BLaER1 (cell line): ENCODE measurements around the gene TEK.

Source experiments
- H3K27ac ChIP-seq: shearing (Covaris generic); formaldehyde crosslinking; 2 replicates; pipeline ENCODE4 v1.8.1; 2022
- H3K27me3 ChIP-seq: shearing (Covaris generic); formaldehyde crosslinking; 2 replicates; pipeline ENCODE4 v1.8.1; 2022
- H3K36me3 ChIP-seq: shearing (Covaris generic); formaldehyde crosslinking; 2 replicates; pipeline ENCODE4 v1.8.1; 2022
- H3K4me1 ChIP-seq: shearing (Covaris generic); formaldehyde crosslinking; 2 replicates; pipeline ENCODE4 v1.8.1; 2022
- H3K4me2 ChIP-seq: shearing (Covaris generic); formaldehyde crosslinking; 2 replicates; pipeline ENCODE4 v1.8.1; 2022
- H3K4me3 ChIP-seq: shearing (Covaris generic); formaldehyde crosslinking; 2 replicates; pipeline ENCODE4 v1.8.1; 2022
- H3K9ac ChIP-seq: shearing (Covaris generic); formaldehyde crosslinking; 2 replicates; pipeline ENCODE4 v1.8.1; 2022
- H3K9me3 ChIP-seq: shearing (Covaris generic); formaldehyde crosslinking; 2 replicates; pipeline ENCODE4 v1.8.1; 2022
- H4K20me1 ChIP-seq: shearing (Covaris generic); formaldehyde crosslinking; 2 replicates; pipeline ENCODE4 v1.8.1; 2022
- Cebpa-rat ChIP-seq: shearing (Covaris generic); IDR thresholded peaks from 2 replicates; pipeline ENCODE4 v1.8.1; 2022

The TEK gene

DNA sequence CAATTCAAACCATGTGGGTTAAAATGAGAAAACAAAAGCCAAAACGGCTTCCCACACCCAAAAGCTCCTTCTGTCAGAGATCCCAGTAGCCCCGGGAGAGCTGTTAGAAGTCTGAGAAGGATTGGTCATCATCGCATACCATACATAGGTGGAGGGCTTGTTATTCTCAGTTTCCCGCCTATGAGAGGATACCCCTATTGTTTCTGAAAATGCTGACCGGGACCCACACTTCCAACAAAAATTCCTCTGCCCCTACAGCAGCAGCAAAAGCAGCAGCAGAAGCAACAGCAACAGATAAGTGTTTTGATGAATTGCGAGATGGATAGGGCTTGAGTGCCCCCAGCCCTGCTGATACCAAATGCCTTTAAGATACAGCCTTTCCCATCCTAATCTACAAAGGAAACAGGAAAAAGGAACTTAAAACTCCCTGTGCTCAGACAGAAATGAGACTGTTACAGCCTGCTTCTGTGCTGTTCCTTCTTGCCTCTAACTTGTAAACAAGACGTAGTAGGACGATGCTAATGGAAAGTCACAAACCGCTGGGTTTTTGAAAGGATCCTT lies at the start of gene TEK:
TEK (plus strand) TSS at position 245 of the 561 bp plus-strand sequence. CDS start 366 bp downstream, outside the sequence.
- H3K27ac ChIP-seq, result no peak within 1 kb of the TSS
- no peaks in the 10 kb centered on the region for H4K20me1 ChIP-seq
- no peaks in the 10 kb centered on the region for H3K27me3 ChIP-seq
- H3K36me3 ChIP-seq, result no peaks in the 10 kb centered on the region
- TF ChIP-seq Cebpa-rat, result no peak
- no peaks in the 10 kb centered on the region for H3K9me3 ChIP-seq
- H3K4me3 ChIP-seq, result no peak within 1 kb of the TSS
- no peak within 1 kb of the TSS for H3K9ac ChIP-seq
- no peaks in the 10 kb centered on the region for H3K4me1 ChIP-seq
- no peak within 1 kb of the TSS for H3K4me2 ChIP-seq

DNA sequence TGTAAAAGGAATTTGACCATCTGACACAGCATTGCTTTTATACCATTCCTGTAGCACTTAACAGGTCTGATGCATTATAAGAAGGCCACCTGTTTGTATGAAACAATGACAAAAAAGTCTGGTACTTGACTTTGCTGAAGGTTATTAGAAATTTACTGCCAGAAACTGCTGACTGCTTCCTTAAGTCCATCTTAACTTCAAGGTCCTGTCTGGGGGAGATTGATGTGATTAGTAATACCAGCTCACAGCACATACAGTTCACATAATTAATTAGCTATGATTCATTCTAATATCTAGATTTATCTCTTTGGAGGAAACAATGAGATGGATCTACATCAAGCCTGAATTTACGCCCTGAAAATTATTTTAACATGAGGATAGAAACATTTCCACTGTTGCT lies 49.6 kb upstream of the TEK start:
- no peak overlapping the region for H3K4me2 ChIP-seq
- H3K36me3 ChIP-seq, result no peaks in the 10 kb centered on the region
- no peak for TF ChIP-seq Cebpa-rat
- H3K27me3 ChIP-seq, result no peaks in the 10 kb centered on the region
- H3K4me3 ChIP-seq, result no peak overlapping the region
- H3K4me1 ChIP-seq, result no peaks in the 10 kb centered on the region
- no peaks in the 10 kb centered on the region for H4K20me1 ChIP-seq
- no peak overlapping the region for H3K9ac ChIP-seq
- H3K27ac ChIP-seq, result no peak overlapping the region
- H3K9me3 ChIP-seq, result no peaks in the 10 kb centered on the region

DNA sequence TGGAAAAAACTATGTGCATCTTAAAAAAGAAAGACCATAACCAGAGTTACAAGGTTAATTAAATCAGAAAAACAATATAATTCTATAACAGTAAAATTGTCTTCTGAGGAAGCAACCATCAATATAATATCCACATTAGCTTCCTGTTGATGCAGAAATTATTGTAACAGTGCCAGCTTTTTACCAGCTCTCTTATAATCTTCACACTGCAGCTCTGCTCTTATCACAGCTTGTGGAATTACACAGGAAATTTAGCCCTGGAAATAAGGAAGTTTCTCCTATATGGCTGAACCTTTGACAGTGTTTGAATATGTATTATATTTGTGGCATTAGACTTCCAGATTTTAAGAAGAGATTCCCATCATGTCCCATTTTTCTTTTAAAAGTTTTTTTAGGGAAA lies 49.1 kb upstream of the TEK start:
- H4K20me1 ChIP-seq, result no peaks in the 10 kb centered on the region
- H3K9ac ChIP-seq, result no peak overlapping the region
- H3K4me3 ChIP-seq, result no peak overlapping the region
- no peak overlapping the region for H3K27ac ChIP-seq
- H3K4me2 ChIP-seq, result no peak overlapping the region
- H3K36me3 ChIP-seq, result no peaks in the 10 kb centered on the region
- no peaks in the 10 kb centered on the region for H3K27me3 ChIP-seq
- H3K4me1 ChIP-seq, result no peaks in the 10 kb centered on the region
- no peaks in the 10 kb centered on the region for H3K9me3 ChIP-seq
- TF ChIP-seq Cebpa-rat, result no peak

DNA sequence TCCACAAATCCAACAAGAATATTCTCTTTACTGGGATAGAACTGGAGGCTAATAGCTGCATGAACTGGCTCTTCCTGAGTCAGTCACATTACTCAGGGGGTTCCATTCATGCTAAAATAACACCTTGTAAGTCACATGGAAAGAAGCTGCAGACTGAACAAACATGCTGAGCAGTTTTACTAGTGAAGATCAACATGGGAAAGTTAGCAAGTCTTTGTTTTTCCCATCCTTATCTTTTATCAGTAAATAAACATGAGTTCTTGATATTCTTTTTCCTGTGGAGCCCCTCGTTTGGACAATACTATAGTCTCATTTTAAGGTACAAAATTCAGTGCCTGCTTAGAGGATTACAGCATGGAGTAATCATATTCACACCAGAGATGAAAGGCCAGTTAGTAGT lies 43.7 kb upstream of the TEK start:
- Histone ChIP-seq H3K9ac (no peak overlapping the region), H4K20me1 (no peaks in the 10 kb centered on the region), H3K9me3 (no peaks in the 10 kb centered on the region), H3K27me3 (no peaks in the 10 kb centered on the region), H3K27ac (no peak overlapping the region), H3K4me3 (no peak overlapping the region), H3K36me3 (no peaks in the 10 kb centered on the region), H3K4me2 (no peak overlapping the region), H3K4me1 (peaks cover 7% of the 10 kb centered on the region)
- TF ChIP-seq Cebpa-rat, result no peak

DNA sequence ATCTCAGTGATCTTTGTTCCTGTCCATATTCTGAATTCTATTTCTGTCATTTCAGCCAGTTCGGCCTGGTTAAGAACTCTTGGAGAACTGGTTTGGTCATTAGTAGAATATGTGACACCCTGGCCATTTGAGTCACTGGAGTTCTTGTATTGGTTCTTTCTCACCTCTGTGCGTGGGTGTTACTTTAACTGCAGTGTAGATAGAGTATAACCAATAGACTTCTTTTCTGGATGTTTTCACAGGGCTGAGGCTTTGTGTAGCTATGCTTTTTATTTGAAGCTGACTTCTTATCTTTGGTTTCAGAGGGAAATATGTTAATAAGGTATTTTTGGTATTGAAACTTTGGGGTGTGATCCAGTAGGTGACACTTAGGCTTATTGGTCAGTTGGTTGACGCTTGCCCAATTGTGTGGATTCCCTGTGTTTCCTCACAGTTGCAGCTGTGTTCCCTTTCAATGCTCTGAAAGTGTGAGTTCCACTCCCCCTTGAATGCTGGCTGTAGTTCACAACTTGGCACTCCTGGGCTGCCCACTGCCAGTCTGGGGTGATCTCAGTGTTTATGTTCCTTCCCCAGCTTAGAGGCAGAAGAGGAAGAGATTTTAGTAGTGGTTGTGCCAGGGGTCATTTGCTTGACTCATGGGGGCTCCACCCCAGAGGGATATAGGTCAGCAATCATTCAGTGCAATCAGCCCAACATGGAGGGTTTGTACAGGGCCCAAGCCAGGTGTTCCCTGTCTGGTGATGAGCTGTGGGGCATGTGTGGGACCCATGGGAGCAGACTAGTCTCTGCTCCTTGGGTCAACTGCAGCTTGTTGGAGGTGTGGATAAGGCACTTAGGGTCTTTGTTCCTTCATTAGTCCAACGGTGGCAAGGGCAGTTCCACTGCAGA lies 34.9 kb upstream of the TEK start:
- Histone ChIP-seq H3K4me3 (no peak overlapping the region), H3K27me3 (no peaks in the 10 kb centered on the region), H3K9ac (no peak overlapping the region), H3K36me3 (no peaks in the 10 kb centered on the region), H4K20me1 (no peaks in the 10 kb centered on the region), H3K27ac (no peak overlapping the region), H3K4me1 (no peaks in the 10 kb centered on the region), H3K9me3 (no peaks in the 10 kb centered on the region), H3K4me2 (no peak overlapping the region)
- no peak for TF ChIP-seq Cebpa-rat

DNA sequence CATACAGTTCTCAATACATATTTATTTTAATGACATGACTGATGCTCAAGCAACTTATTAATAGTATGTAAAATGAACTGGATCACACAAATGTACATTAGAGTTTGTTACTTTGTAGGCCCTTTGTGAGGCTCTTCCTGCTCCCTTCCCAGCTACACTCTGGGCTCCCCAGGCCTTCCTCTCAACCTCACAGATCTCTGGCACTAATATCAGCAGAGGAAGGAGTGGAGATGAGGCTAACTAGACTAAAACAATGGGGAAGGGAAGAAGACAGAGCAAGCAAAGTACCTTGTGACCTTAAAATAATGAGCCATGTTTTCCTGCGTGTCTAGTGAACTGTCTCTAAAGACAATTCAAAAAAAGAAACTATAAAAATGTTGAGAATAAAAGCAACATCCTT lies 30.3 kb upstream of the TEK start:
- no peaks in the 10 kb centered on the region for H3K36me3 ChIP-seq
- H4K20me1 ChIP-seq, result no peaks in the 10 kb centered on the region
- H3K9me3 ChIP-seq, result no peaks in the 10 kb centered on the region
- no peak for TF ChIP-seq Cebpa-rat
- no peak overlapping the region for H3K9ac ChIP-seq
- no peaks in the 10 kb centered on the region for H3K27me3 ChIP-seq
- H3K4me2 ChIP-seq, result no peak overlapping the region
- no peaks in the 10 kb centered on the region for H3K4me1 ChIP-seq
- H3K27ac ChIP-seq, result no peak overlapping the region
- no peak overlapping the region for H3K4me3 ChIP-seq

DNA sequence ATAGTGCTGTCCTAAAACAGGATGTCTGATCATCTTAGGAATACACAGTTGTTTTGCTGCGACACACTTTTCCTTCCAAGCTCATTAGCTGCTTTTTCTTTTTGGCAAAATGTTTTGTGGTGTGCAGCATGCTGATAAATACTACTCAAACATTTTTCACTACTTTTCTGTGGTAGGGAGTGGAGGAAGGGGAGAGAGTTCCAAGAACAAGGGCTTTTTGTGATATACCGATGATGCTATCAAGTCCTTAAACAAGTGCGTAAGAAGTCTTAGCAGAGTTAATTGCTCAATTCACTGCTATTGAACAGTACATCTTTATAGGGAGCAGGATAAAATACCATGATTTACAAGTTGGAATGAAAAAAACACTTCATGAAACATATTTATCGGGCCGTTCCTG lies 23.6 kb upstream of the TEK start:
- no peak overlapping the region for H3K4me3 ChIP-seq

DNA sequence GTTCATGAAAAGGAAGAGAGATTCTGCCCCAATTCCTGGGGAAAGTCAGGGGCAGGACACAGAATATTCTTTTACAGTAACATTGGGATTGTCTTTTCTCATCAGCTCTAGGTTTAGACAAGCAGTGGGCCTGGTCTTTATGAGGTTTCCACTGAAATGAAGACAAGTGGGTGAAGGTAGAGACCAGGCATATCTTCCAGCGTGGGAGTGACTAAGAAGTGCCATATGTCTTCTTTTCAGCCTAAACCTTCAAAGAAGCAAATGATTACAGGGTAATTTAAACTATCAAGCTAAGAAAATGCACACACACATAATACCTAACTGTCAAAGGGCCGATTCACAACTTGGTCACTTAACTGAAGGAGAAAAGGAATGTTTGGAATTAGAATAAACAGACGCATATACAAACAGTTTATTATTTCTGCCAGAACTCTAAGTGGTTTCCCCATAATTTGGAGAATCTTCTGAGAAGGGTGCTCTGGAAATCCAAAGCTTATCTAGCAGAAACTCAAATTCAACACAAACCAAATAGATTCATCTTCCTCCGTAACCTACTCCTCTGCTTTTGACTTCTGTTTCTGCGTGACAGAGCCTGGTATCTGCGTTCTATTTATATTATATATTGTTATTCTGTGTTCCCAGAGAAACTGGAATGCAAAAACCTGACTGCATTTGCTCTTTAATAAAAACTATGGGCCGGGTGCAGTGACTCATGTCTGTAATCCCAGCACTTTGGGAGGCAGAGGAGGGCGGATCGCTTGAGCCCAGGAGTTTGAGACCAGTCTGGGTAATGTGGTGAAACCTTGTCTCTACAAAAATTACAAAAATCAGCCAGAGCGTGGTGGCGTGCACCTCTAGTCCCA lies 22.0 kb upstream of the TEK start:
- Histone ChIP-seq H4K20me1 (no peaks in the 10 kb centered on the region), H3K4me3 (no peak overlapping the region), H3K36me3 (no peaks in the 10 kb centered on the region), H3K27me3 (no peaks in the 10 kb centered on the region), H3K4me1 (no peaks in the 10 kb centered on the region), H3K4me2 (no peak overlapping the region), H3K9me3 (no peaks in the 10 kb centered on the region), H3K27ac (no peak overlapping the region), H3K9ac (no peak overlapping the region)
- TF ChIP-seq Cebpa-rat, result no peak

More for the DNA sequence above, 23.6 kb upstream of the TEK start:
- H3K27ac ChIP-seq, result no peak overlapping the region
- H3K27me3 ChIP-seq, result no peaks in the 10 kb centered on the region
- H3K4me2 ChIP-seq, result no peak overlapping the region
- no peaks in the 10 kb centered on the region for H4K20me1 ChIP-seq
- TF ChIP-seq Cebpa-rat, result no peak
- no peaks in the 10 kb centered on the region for H3K36me3 ChIP-seq
- no peaks in the 10 kb centered on the region for H3K4me1 ChIP-seq
- no peaks in the 10 kb centered on the region for H3K9me3 ChIP-seq
- no peak overlapping the region for H3K9ac ChIP-seq

DNA sequence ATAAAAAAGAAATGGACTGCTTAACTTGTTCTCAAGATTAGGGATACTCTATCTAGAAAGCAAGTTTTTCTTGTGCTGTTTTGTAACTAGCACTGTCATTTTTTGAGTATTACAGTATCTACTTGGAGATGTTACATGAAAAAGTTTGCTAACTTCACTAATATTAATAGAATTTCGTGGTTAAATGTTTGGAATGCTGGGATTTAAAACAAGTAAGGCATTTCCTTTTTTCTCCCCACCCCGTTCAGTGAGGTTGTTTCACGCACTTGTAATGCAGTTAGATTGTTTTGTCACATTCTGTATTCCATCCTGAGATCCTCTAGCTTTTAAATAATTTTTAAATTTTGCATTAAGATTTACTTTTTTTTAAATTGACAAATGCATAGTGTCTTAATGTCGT lies 20.0 kb upstream of the TEK start:
- Histone ChIP-seq H3K27ac (no peak overlapping the region), H3K4me1 (no peaks in the 10 kb centered on the region), H3K27me3 (no peaks in the 10 kb centered on the region), H3K4me2 (no peak overlapping the region), H3K4me3 (no peak overlapping the region), H3K9me3 (no peaks in the 10 kb centered on the region), H4K20me1 (no peaks in the 10 kb centered on the region), H3K36me3 (no peaks in the 10 kb centered on the region), H3K9ac (no peak overlapping the region)
- no peak for TF ChIP-seq Cebpa-rat

DNA sequence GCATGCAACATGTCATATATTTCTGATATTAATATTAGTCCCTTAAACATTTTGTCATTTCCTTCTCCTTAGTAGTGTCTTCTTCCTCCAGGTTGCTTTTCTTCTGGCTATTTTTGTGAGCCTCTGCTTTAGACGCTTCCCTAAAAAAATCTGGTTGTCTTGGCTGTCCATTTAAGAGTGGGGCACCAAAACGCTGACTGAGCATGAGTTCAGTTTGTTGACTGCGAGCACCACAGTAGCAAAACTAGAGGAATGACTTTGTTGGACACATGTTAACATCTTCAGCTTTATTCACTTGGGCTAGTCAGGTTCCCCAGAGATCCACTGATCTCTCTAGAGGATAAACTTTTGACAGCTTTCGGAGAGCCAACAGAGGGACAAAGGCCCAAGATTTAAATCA lies 19.3 kb upstream of the TEK start:
- H3K4me3 ChIP-seq, result no peak overlapping the region
- TF ChIP-seq Cebpa-rat, result no peak
- no peak overlapping the region for H3K9ac ChIP-seq
- H3K36me3 ChIP-seq, result no peaks in the 10 kb centered on the region
- no peaks in the 10 kb centered on the region for H3K9me3 ChIP-seq
- H3K4me2 ChIP-seq, result no peak overlapping the region
- H3K4me1 ChIP-seq, result no peaks in the 10 kb centered on the region
- H4K20me1 ChIP-seq, result no peaks in the 10 kb centered on the region
- H3K27me3 ChIP-seq, result no peaks in the 10 kb centered on the region
- no peak overlapping the region for H3K27ac ChIP-seq
